Smooth muscle cell (in vitro differentiated cells): ENCODE measurements around the gene PTX4. TPM values are rescaled to one million over a fixed set of nuclear protein-coding genes. Genes with fewer than 3 reads are reported as not detected.

Source experiments
- DNase-seq: peaks from one replicate; lab custom pipeline; 2025; ENCODE audit not compliant: unreplicated experiment; lab: John Stamatoyannopoulos, UW
- H2AFZ ChIP-seq: fragments of 200-600 bp; sonication (generic); 2 replicates; pipeline ENCODE4 v1.6.0; 2016; ENCODE audit warnings: antibody characterized with exemption, low read depth, mild to moderate bottlenecking
- H3F3A ChIP-seq: fragments of 200-600 bp; sonication (generic); 2 replicates; pipeline ENCODE4 v1.6.0; 2017; ENCODE audit warnings: antibody characterized with exemption, low read depth
- H3K27ac ChIP-seq: fragments of 200-600 bp; sonication (generic); 2 replicates; pipeline ENCODE4 v1.5.1; 2016; ENCODE audit warnings: low read depth, mild to moderate bottlenecking
- H3K27me3 ChIP-seq: fragments of 200-600 bp; sonication (generic); 2 replicates; pipeline ENCODE4 v1.6.1; 2016; ENCODE audit warnings: low read depth, mild to moderate bottlenecking
- H3K36me3 ChIP-seq: fragments of 200-600 bp; sonication (generic); 2 replicates; pipeline ENCODE4 v1.5.1; 2016; ENCODE audit warnings: low read depth
- H3K4me1 ChIP-seq: fragments of 200-600 bp; sonication (generic); 2 replicates; pipeline ENCODE4 v1.5.1; 2016; ENCODE audit warnings: low read depth
- H3K4me2 ChIP-seq: fragments of 200-600 bp; sonication (generic); 2 replicates; pipeline ENCODE4 v1.6.0; 2016; ENCODE audit warnings: mild to moderate bottlenecking
- H3K4me3 ChIP-seq: fragments of 200-600 bp; sonication (generic); 2 replicates; pipeline ENCODE4 v1.5.1; 2016; ENCODE audit warnings: mild to moderate bottlenecking
- H3K79me2 ChIP-seq: fragments of 200-600 bp; sonication (generic); 2 replicates; pipeline ENCODE4 v1.6.0; 2016; ENCODE audit warnings: low read depth, mild to moderate bottlenecking
- H3K9ac ChIP-seq: fragments of 200-600 bp; sonication (generic); 2 replicates; pipeline ENCODE4 v1.6.0; 2016; ENCODE audit warnings: low read depth
- H3K9me3 ChIP-seq: fragments of 200-600 bp; sonication (generic); replicated peaks from 2 replicates; pipeline ENCODE4 v1.5.1; 2016; ENCODE audit warnings: low read depth
- H4K20me1 ChIP-seq: fragments of 200-600 bp; sonication (generic); 2 replicates; pipeline ENCODE4 v1.6.0; 2016; ENCODE audit warnings: low read depth
- CTCF ChIP-seq: fragments of 200-600 bp; sonication (generic); IDR thresholded peaks from 2 replicates; pipeline ENCODE4 v1.5.1; 2017; ENCODE audit warnings: borderline replicate concordance, mild to moderate bottlenecking, antibody characterized with exemption; ENCODE audit not compliant: insufficient read depth, poor library complexity, severe bottlenecking
- WGBS: methylation state at CpG from one replicate; pipeline ENCODE4 v1.1.7; 2016; ENCODE audit warnings: low lambda C conversion rate; 5-methylcytosine and 5-hydroxymethylcytosine counted together
- polyA plus RNA-seq: library from polyadenylated mRNA; unstranded; fragments of >200 nt; fragmentation: Nextera tagmentation; extraction: Ambion mirVana; gene quantifications from 2 replicates; pipeline ENCODE4 v1.2.1, GENCODE V29; 2016
- total RNA-seq: library from RNA; depleted of rRNA; stranded (reverse); fragments of >200 nt; gene quantifications from 2 replicates; pipeline ENCODE4 v1.2.3, GENCODE V29; 2014

PTX4 gene
- total and polyA plus RNA-seq, 2 experiments from 2014 or later, result not detected

- WGBS, result 91% methylated on average over 38 of the region's 39 CpGs
- no peak for DNase-seq
- no peaks in the 10 kb centered on the region for H3K27me3 ChIP-seq
- no peak overlapping the region for H3K4me3 ChIP-seq
- TF ChIP-seq CTCF, result no peak
- H3K36me3 ChIP-seq, result no peaks in the 10 kb centered on the region
- no peaks in the 10 kb centered on the region for H3K9me3 ChIP-seq
- no peak overlapping the region for H3K4me2 ChIP-seq
- no peak overlapping the region for H3K9ac ChIP-seq
- no peaks in the 10 kb centered on the region for H3K79me2 ChIP-seq
- no peaks in the 10 kb centered on the region for H4K20me1 ChIP-seq
- no peak overlapping the region for H2AFZ ChIP-seq
- no peaks in the 10 kb centered on the region for H3K4me1 ChIP-seq
- H3K27ac ChIP-seq, result no peak overlapping the region
- H3F3A ChIP-seq, result no peaks in the 10 kb centered on the region
Measured at GRCh38 chr16:1487395-1488053, 1.2 kb downstream of the PTX4 start.

- no peaks in the 10 kb centered on the region for H3F3A ChIP-seq
- no peak for DNase-seq
- no peaks in the 10 kb centered on the region for H3K36me3 ChIP-seq
- TF ChIP-seq CTCF, result no peak
- no peaks in the 10 kb centered on the region for H4K20me1 ChIP-seq
- no peak overlapping the region for H3K4me3 ChIP-seq
- WGBS, result 91% methylated on average over 33 of the region's 33 CpGs
- H3K27ac ChIP-seq, result no peak overlapping the region
- no peak overlapping the region for H2AFZ ChIP-seq
- no peak overlapping the region for H3K9ac ChIP-seq
- no peaks in the 10 kb centered on the region for H3K4me1 ChIP-seq
- no peaks in the 10 kb centered on the region for H3K79me2 ChIP-seq
- no peaks in the 10 kb centered on the region for H3K27me3 ChIP-seq
- H3K4me2 ChIP-seq, result no peak overlapping the region
- H3K9me3 ChIP-seq, result no peaks in the 10 kb centered on the region
Measured at GRCh38 chr16:1486551-1487390, 2.0 kb downstream of the PTX4 start.

- H2AFZ ChIP-seq, result no peak overlapping the region
- H4K20me1 ChIP-seq, result no peaks in the 10 kb centered on the region
- no peaks in the 10 kb centered on the region for H3K79me2 ChIP-seq
- no peak overlapping the region for H3K27ac ChIP-seq
- H3F3A ChIP-seq, result no peaks in the 10 kb centered on the region
- H3K27me3 ChIP-seq, result no peaks in the 10 kb centered on the region
- H3K4me3 ChIP-seq, result no peak overlapping the region
- no peaks in the 10 kb centered on the region for H3K4me1 ChIP-seq
- TF ChIP-seq CTCF, result no peak
- 90% methylated on average over 38 of the region's 40 CpGs for WGBS
- no peaks in the 10 kb centered on the region for H3K36me3 ChIP-seq
- no peaks in the 10 kb centered on the region for H3K9me3 ChIP-seq
- H3K9ac ChIP-seq, result no peak overlapping the region
- no peak for DNase-seq
- H3K4me2 ChIP-seq, result no peak overlapping the region
Measured at GRCh38 chr16:1485847-1486496, 2.8 kb downstream of the PTX4 start.
